IMR-90 (cell line): ENCODE data around the gene IFIH1. TPM values are rescaled to one million over a fixed set of nuclear protein-coding genes. Genes with fewer than 3 reads are reported as not detected.

Experiments
- ATAC-seq: fragments of 200-7000 bp; cut with Tn5 transposase; 2 replicates; pipeline ENCODE4 v1.9.1; 2020; ENCODE audit warnings: low read depth, mild to moderate bottlenecking, moderate library complexity
- BruUV-seq: library from RNA; stranded (reverse); fragments of 400-500 nt; replicated peaks from 2 replicates; lab custom pipeline; 2021; lab: Mats Ljungman, UMichigan
- CTCF ChIA-PET: fragments of 300-600 bp; formaldehyde crosslinking; extraction: SDS; loops from one replicate; lab custom pipeline; 2021; ENCODE audit warnings: antibody characterized with exemption; lab: Yijun Ruan, JAX
- POLR2A ChIA-PET: fragments of 300-600 bp; sonication (Branson Sonifier 250); formaldehyde crosslinking; loops from one replicate; lab custom pipeline; 2022; ENCODE audit warnings: antibody characterized with exemption; ENCODE audit not compliant: unreplicated experiment; lab: Charles Lee
- DNase-seq: peaks from one replicate; pipeline ENCODE4 v3.0.0; 2013
- H2AFZ ChIP-seq: replicated peaks from 2 replicates; pipeline ENCODE3; 2013; ENCODE audit warnings: low read length, mild to moderate bottlenecking; ENCODE audit not compliant: poor library complexity
- H2AK5ac ChIP-seq: 2 replicates; pipeline ENCODE4 v1.6.1; 2013; ENCODE audit warnings: low read depth, low read length, inconsistent platforms
- H2AK9ac ChIP-seq: replicated peaks from 2 replicates; pipeline ENCODE3; 2013; ENCODE audit warnings: mild to moderate bottlenecking, low read depth, low read length, moderate library complexity; ENCODE audit not compliant: poor library complexity
- H2BK120ac ChIP-seq: 2 replicates; pipeline ENCODE4 v1.6.1; 2013; ENCODE audit warnings: low read depth, low read length, inconsistent platforms
- H2BK15ac ChIP-seq: 3 replicates; pipeline ENCODE4 v1.6.1; 2013; ENCODE audit warnings: low read depth, low read length, inconsistent platforms
- H2BK20ac ChIP-seq: 2 replicates; pipeline ENCODE4 v1.6.1; 2013; ENCODE audit warnings: low read depth, mild to moderate bottlenecking, inconsistent platforms, low read length, moderate library complexity
- H2BK5ac ChIP-seq: 2 replicates; pipeline ENCODE4 v1.6.1; 2013; ENCODE audit warnings: mild to moderate bottlenecking, low read depth, low read length, inconsistent platforms; ENCODE audit not compliant: poor library complexity, severe bottlenecking
- H3K14ac ChIP-seq: replicated peaks from 2 replicates; pipeline ENCODE4 v1.6.1; 2013; ENCODE audit warnings: low read depth, low read length, inconsistent platforms
- H3K18ac ChIP-seq: 2 replicates; pipeline ENCODE4 v1.6.1; 2013; ENCODE audit warnings: low read depth, low read length, control low read depth
- H3K23ac ChIP-seq: 2 replicates; pipeline ENCODE4 v1.6.1; 2013; ENCODE audit warnings: low read depth, low read length, inconsistent platforms
- H3K27ac ChIP-seq: 2 replicates; pipeline ENCODE4 v1.5.1; 2013; ENCODE audit warnings: mild to moderate bottlenecking, control low read depth, low read length; ENCODE audit not compliant: insufficient read depth
- H3K27me3 ChIP-seq: 2 replicates; pipeline ENCODE4 v1.6.1; 2013; ENCODE audit warnings: low read length; ENCODE audit not compliant: control insufficient read depth, insufficient read depth
- H3K36me3 ChIP-seq: 2 replicates; pipeline ENCODE4 v1.6.1; 2013; ENCODE audit warnings: low read length, mixed read lengths; ENCODE audit not compliant: control insufficient read depth, insufficient read depth
- H3K4ac ChIP-seq: 2 replicates; pipeline ENCODE4 v1.6.1; 2013; ENCODE audit warnings: low read depth, low read length, inconsistent platforms
- H3K4me1 ChIP-seq: 2 replicates; pipeline ENCODE4 v1.6.1; 2013; ENCODE audit warnings: low read length, mixed read lengths; ENCODE audit not compliant: control insufficient read depth, insufficient read depth
- H3K4me2 ChIP-seq: 2 replicates; pipeline ENCODE4 v1.6.1; 2013; ENCODE audit warnings: low read depth, mild to moderate bottlenecking, control low read depth, low read length, moderate library complexity
- H3K4me3 ChIP-seq: 2 replicates; pipeline ENCODE4 v1.5.1; 2013; ENCODE audit warnings: low read depth, mild to moderate bottlenecking, control low read depth, low read length, moderate library complexity; ENCODE audit not compliant: insufficient read depth
- H3K56ac ChIP-seq: 2 replicates; pipeline ENCODE4 v1.6.1; 2013; ENCODE audit warnings: low read length, inconsistent platforms; ENCODE audit not compliant: insufficient read depth; ENCODE audit errors: extremely low read depth
- H3K79me1 ChIP-seq, 2 experiments: 2 replicates each; pipeline ENCODE4 v1.6.1; 2013; ENCODE audit warnings: low read length in 2 of 2, inconsistent platforms in 1 of 2, low read depth in 1 of 2
- H3K9ac ChIP-seq: 2 replicates; pipeline ENCODE4 v1.6.1; 2013; ENCODE audit warnings: low read depth, low read length, control low read depth
- H3K9me1 ChIP-seq: 2 replicates; pipeline ENCODE4 v1.6.1; 2013; ENCODE audit warnings: low read length, inconsistent platforms; ENCODE audit not compliant: insufficient read depth
- H3K9me3 ChIP-seq: 2 replicates; pipeline ENCODE4 v1.6.1; 2013; ENCODE audit warnings: low read length; ENCODE audit not compliant: control insufficient read depth, insufficient read depth
- H4K20me1 ChIP-seq: 2 replicates; pipeline ENCODE4 v1.6.1; 2013; ENCODE audit warnings: low read length, inconsistent platforms; ENCODE audit not compliant: insufficient read depth
- H4K5ac ChIP-seq: 2 replicates; pipeline ENCODE4 v1.6.1; 2013; ENCODE audit warnings: mild to moderate bottlenecking, low read depth, low read length, control low read depth
- H4K8ac ChIP-seq, 2 experiments: 2 replicates each; pipeline ENCODE4 v1.6.1; 2013; ENCODE audit warnings: low read depth in 2 of 2, low read length in 2 of 2, control low read depth in 1 of 2, inconsistent platforms in 1 of 2
- H4K91ac ChIP-seq: 2 replicates; pipeline ENCODE4 v1.6.1; 2013; ENCODE audit warnings: low read depth, low read length, inconsistent platforms; ENCODE audit not compliant: insufficient read depth
- BHLHE40 ChIP-seq: fragments of 150-350 bp; IDR thresholded peaks from 2 replicates; pipeline ENCODE4 v1.6.1; 2016; ENCODE audit warnings: mild to moderate bottlenecking, low read depth, low read length
- CEBPB ChIP-seq: IDR thresholded peaks from 2 replicates; pipeline ENCODE4 v1.6.1; 2012; ENCODE audit warnings: low read depth, low read length, improper control_type of control experiment
- CHD1 ChIP-seq: IDR thresholded peaks from 2 replicates; pipeline ENCODE4 v1.6.1; 2012; ENCODE audit warnings: low read depth, low read length, improper control_type of control experiment
- FOS ChIP-seq: fragments of 150-350 bp; IDR thresholded peaks from 2 replicates; pipeline ENCODE4 v1.6.1; 2016; ENCODE audit warnings: low read depth, low read length
- MAFK ChIP-seq: IDR thresholded peaks from 2 replicates; pipeline ENCODE4 v1.6.1; 2012; ENCODE audit warnings: low read depth, low read length, improper control_type of control experiment
- MAZ ChIP-seq: IDR thresholded peaks from 2 replicates; pipeline ENCODE4 v1.6.1; 2012; ENCODE audit warnings: low read depth, mild to moderate bottlenecking, low read length, improper control_type of control experiment, moderate library complexity, borderline replicate concordance
- MXI1 ChIP-seq: IDR thresholded peaks from 2 replicates; pipeline ENCODE4 v1.6.1; 2012; ENCODE audit warnings: low read depth, mild to moderate bottlenecking, low read length, moderate library complexity, borderline replicate concordance
- NFE2L2 ChIP-seq: fragments of 150-350 bp; IDR thresholded peaks from 2 replicates; pipeline ENCODE4 v1.6.1; 2016; ENCODE audit warnings: low read depth, mild to moderate bottlenecking, low read length
- POLR2A ChIP-seq: IDR thresholded peaks from 2 replicates; pipeline ENCODE4 v1.6.1; 2012; ENCODE audit warnings: mild to moderate bottlenecking, low read depth, low read length
- RAD21 ChIP-seq: IDR thresholded peaks from 2 replicates; pipeline ENCODE4 v1.6.1; 2012; ENCODE audit warnings: low read length, improper control_type of control experiment
- RCOR1 ChIP-seq: IDR thresholded peaks from 2 replicates; pipeline ENCODE4 v1.6.1; 2012; ENCODE audit warnings: mild to moderate bottlenecking, low read length, improper control_type of control experiment; ENCODE audit not compliant: insufficient replicate concordance
- RFX5 ChIP-seq: IDR thresholded peaks from 2 replicates; pipeline ENCODE4 v1.8.0; 2012; ENCODE audit warnings: low read depth, mild to moderate bottlenecking, low read length, moderate library complexity
- SMC3 ChIP-seq: fragments of 150-350 bp; IDR thresholded peaks from 2 replicates; pipeline ENCODE4 v1.6.1; 2016; ENCODE audit warnings: low read depth, mild to moderate bottlenecking, antibody characterized with exemption, low read length, moderate library complexity
- WGBS, 2 experiments: methylation state at CpG; one replicate each; pipeline versions ENCODE4 v1.1.5 to v1.1.7; 2013; ENCODE audit warnings: missing lambda C conversion rate in 2 of 2; ENCODE audit not compliant: insufficient read length in 1 of 2; ENCODE audit errors: extremely low coverage in 2 of 2; 5-methylcytosine and 5-hydroxymethylcytosine counted together
- dilution Hi-C: fragments of 300-500 bp; cut with HindIII; formaldehyde crosslinking; loops from one replicate; pipeline ENCODE4 v1.14.3; 2018; ENCODE audit warnings: low sequenced_read_pairs; ENCODE audit not compliant: unreplicated experiment
- in situ Hi-C: fragments of 300-500 bp; cut with MboI; formaldehyde crosslinking; loops from 3 replicates; pipeline ENCODE4 v1.14.3; 2019; ENCODE audit warnings: low sequenced_read_pairs, inconsistent platforms, mixed read lengths
- intact Hi-C: fragments of 100-400 bp; cut with micrococcal nuclease; formaldehyde crosslinking; loops from 2 replicates; pipeline ENCODE4 v1.10.0; 2022
- polyA plus RNA-seq, 3 experiments: library from polyadenylated mRNA; depleted of rRNA; stranded (reverse); fragments of >200 nt; gene quantifications; 2 replicates each; pipeline ENCODE4 v1.2.3, GENCODE V29; 2012; ENCODE audit warnings: low replicate concordance in 1 of 3
- total RNA-seq: library from RNA; depleted of rRNA; stranded (reverse); fragments of >200 nt; gene quantifications from 2 replicates; pipeline ENCODE4 v1.2.3, GENCODE V29; 2012
- TF ChIP-seq, protein P1 (sequence below): fragments of 150-350 bp; IDR thresholded peaks from 2 replicates; pipeline ENCODE4 v1.6.1; 2017; ENCODE audit warnings: mild to moderate bottlenecking, antibody characterized with exemption, low read length, low read depth
- TF ChIP-seq, protein P2 (sequence below): fragments of 150-350 bp; IDR thresholded peaks from 2 replicates; pipeline ENCODE4 v1.6.1; 2016; ENCODE audit warnings: low read depth, mild to moderate bottlenecking, low read length, moderate library complexity, borderline replicate concordance
- TF ChIP-seq, protein P3 (sequence below): conservative IDR thresholded peaks from 2 replicates; pipeline ENCODE4 v1.5.1; 2012; ENCODE audit warnings: mild to moderate bottlenecking, low read depth, low read length, improper control_type of control experiment

Gene IFIH1
- total and polyA plus RNA-seq, 2 of the 4 experiments (the other 2 are of a cell fraction): 1.3 to 1.4 TPM

DNA sequence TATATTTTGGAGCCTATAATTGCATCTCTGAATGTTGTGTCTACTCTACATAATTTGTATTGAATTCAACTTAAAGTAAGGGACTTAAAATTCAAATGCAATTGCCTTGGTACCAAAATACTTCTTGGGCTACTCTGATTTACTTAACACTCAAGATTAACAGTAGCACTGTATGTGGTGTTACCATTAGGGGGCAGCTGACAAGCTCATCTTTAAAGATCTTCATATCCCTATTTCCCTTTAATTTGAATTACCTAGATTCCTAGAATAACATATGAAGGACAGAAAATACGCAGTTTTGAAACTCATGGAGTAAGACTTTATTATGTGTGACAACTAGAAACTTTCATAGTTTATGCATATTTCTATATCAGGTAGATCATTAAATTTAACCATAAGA, 37.8 kb downstream of the IFIH1 start:
- no CpG with 5 or more reads among the region's 1 CpG for WGBS, 2 experiments
- no peak overlapping the region for H2BK120ac ChIP-seq
- no peak overlapping the region for H3K4ac ChIP-seq
- H3K9me1 ChIP-seq: no peaks in the 10 kb centered on the region
- H3K14ac ChIP-seq: no peak overlapping the region
- no peak overlapping the region for H2AK5ac ChIP-seq
- no peak overlapping the region for H2AK9ac ChIP-seq
- no peak overlapping the region for H2AFZ ChIP-seq
- no peak for DNase-seq
- no peak overlapping the region for H3K56ac ChIP-seq
- no peak overlapping the region for H2BK15ac ChIP-seq
- no peak for ATAC-seq
- no peak overlapping the region for H4K8ac ChIP-seq
- no peak overlapping the region for H3K4me2 ChIP-seq
- H3K79me1 ChIP-seq: no peaks in the 10 kb centered on the region
- H3K4me3 ChIP-seq: no peak overlapping the region
- ChIA-PET POLR2A (no interaction called here), CTCF (interaction anchor here (0.6 kb wide), 1 partner anchor 59 kb away, joined by 3 read pairs; no protein-coding TSS in a partner anchor)
- TF ChIP-seq, protein P1, sequence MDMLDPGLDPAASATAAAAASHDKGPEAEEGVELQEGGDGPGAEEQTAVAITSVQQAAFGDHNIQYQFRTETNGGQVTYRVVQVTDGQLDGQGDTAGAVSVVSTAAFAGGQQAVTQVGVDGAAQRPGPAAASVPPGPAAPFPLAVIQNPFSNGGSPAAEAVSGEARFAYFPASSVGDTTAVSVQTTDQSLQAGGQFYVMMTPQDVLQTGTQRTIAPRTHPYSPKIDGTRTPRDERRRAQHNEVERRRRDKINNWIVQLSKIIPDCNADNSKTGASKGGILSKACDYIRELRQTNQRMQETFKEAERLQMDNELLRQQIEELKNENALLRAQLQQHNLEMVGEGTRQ: no peak
- TF ChIP-seq RCOR1 (no peak), BHLHE40 (no peak), MXI1 (no peak), NFE2L2 (no peak), FOS (no peak), MAFK (no peak), CEBPB (no peak), POLR2A (no peak), SMC3 (no peak), CHD1 (no peak), MAZ (no peak), RFX5 (no peak), RAD21 (no peak)
- TF ChIP-seq, protein P2, sequence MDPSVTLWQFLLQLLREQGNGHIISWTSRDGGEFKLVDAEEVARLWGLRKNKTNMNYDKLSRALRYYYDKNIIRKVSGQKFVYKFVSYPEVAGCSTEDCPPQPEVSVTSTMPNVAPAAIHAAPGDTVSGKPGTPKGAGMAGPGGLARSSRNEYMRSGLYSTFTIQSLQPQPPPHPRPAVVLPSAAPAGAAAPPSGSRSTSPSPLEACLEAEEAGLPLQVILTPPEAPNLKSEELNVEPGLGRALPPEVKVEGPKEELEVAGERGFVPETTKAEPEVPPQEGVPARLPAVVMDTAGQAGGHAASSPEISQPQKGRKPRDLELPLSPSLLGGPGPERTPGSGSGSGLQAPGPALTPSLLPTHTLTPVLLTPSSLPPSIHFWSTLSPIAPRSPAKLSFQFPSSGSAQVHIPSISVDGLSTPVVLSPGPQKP: no peak
- TF ChIP-seq, protein P3, sequence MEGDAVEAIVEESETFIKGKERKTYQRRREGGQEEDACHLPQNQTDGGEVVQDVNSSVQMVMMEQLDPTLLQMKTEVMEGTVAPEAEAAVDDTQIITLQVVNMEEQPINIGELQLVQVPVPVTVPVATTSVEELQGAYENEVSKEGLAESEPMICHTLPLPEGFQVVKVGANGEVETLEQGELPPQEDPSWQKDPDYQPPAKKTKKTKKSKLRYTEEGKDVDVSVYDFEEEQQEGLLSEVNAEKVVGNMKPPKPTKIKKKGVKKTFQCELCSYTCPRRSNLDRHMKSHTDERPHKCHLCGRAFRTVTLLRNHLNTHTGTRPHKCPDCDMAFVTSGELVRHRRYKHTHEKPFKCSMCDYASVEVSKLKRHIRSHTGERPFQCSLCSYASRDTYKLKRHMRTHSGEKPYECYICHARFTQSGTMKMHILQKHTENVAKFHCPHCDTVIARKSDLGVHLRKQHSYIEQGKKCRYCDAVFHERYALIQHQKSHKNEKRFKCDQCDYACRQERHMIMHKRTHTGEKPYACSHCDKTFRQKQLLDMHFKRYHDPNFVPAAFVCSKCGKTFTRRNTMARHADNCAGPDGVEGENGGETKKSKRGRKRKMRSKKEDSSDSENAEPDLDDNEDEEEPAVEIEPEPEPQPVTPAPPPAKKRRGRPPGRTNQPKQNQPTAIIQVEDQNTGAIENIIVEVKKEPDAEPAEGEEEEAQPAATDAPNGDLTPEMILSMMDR: no peak
- no peaks in the 10 kb centered on the region for H3K36me3 ChIP-seq
- no peak overlapping the region for H3K9ac ChIP-seq
- dilution Hi-C loops (no loop called here), intact Hi-C loops (no loop called here), in situ Hi-C loops (no loop called here)
- H2BK20ac ChIP-seq: no peak overlapping the region
- H3K27me3 ChIP-seq: no peaks in the 10 kb centered on the region
- no peaks in the 10 kb centered on the region for H3K9me3 ChIP-seq
- H3K4me1 ChIP-seq: peaks cover 6% of the 10 kb centered on the region; the same call in 1 of the 2 replicates
- no peak overlapping the region for H3K18ac ChIP-seq
- no peak overlapping the region for H3K23ac ChIP-seq
- H4K91ac ChIP-seq: no peak overlapping the region
- H4K20me1 ChIP-seq: no peaks in the 10 kb centered on the region
- BruUV-seq: no TSS peak
- H4K5ac ChIP-seq: no peak overlapping the region
- no peak overlapping the region for H3K27ac ChIP-seq
- no peak overlapping the region for H2BK5ac ChIP-seq
